ENCODE data around the gene MROH2B.

MROH2B gene

GRCh38 chr5:40958811-40959210 lies 112.3 kb downstream of the MROH2B start:
- H3K27ac ChIP-seq (ENCODE audit: low read length): no peak overlapping the region
- no peak overlapping the region for H3K9ac ChIP-seq (ENCODE audit: low read length)
- H3K4me3 ChIP-seq (ENCODE audit: low read length): no peak overlapping the region
- H3K27me3 ChIP-seq (ENCODE audit: control insufficient read depth, insufficient read depth, low read length): no peaks in the 10 kb centered on the region
- H3K4me1 ChIP-seq (ENCODE audit: control insufficient read depth, low read depth, low read length): peaks cover 4% of the 10 kb centered on the region
- no peaks in the 10 kb centered on the region for H3K36me3 ChIP-seq (ENCODE audit: control insufficient read depth, low read depth, low read length)
- no peaks in the 10 kb centered on the region for H3K9me3 ChIP-seq (ENCODE audit: control insufficient read depth, low read depth, low read length)

GRCh38 chr5:40957048-40957447 lies 114.1 kb downstream of the MROH2B start:
- peaks cover 4% of the 10 kb centered on the region for H3K4me1 ChIP-seq (ENCODE audit: control insufficient read depth, low read depth, low read length)
- H3K36me3 ChIP-seq (ENCODE audit: control insufficient read depth, low read depth, low read length): no peaks in the 10 kb centered on the region
- no peaks in the 10 kb centered on the region for H3K9me3 ChIP-seq (ENCODE audit: control insufficient read depth, low read depth, low read length)
- no peak overlapping the region for H3K27ac ChIP-seq (ENCODE audit: low read length)
- H3K9ac ChIP-seq (ENCODE audit: low read length): no peak overlapping the region
- H3K27me3 ChIP-seq (ENCODE audit: control insufficient read depth, insufficient read depth, low read length): no peaks in the 10 kb centered on the region
- H3K4me3 ChIP-seq (ENCODE audit: low read length): no peak overlapping the region

GRCh38 chr5:40955313-40955712 lies 115.8 kb downstream of the MROH2B start:
- no peaks in the 10 kb centered on the region for H3K9me3 ChIP-seq (ENCODE audit: control insufficient read depth, low read depth, low read length)
- H3K27me3 ChIP-seq (ENCODE audit: control insufficient read depth, insufficient read depth, low read length): no peaks in the 10 kb centered on the region
- H3K9ac ChIP-seq (ENCODE audit: low read length): no peak overlapping the region
- H3K27ac ChIP-seq (ENCODE audit: low read length): no peak overlapping the region
- H3K36me3 ChIP-seq (ENCODE audit: control insufficient read depth, low read depth, low read length): no peaks in the 10 kb centered on the region
- peaks cover 4% of the 10 kb centered on the region for H3K4me1 ChIP-seq (ENCODE audit: control insufficient read depth, low read depth, low read length)
- H3K4me3 ChIP-seq (ENCODE audit: low read length): no peak overlapping the region

Measured in iPS-18a (cell line).